GM12865 (cell line): ENCODE data around the gene RAB20.

ENCODE experiments used
- DNase-seq: peaks from one replicate; pipeline ENCODE4 v3.0.0; 2010; ENCODE audit warnings: low read depth
- H3K4me3 ChIP-seq: 2 replicates; pipeline ENCODE4 v1.5.1; 2011; ENCODE audit warnings: mild to moderate bottlenecking, low read depth, low read length, control low read depth
- TF ChIP-seq, protein P1 (sequence below): IDR thresholded peaks from 2 replicates; pipeline ENCODE4 v1.5.1; 2011; ENCODE audit warnings: low read length, control low read depth, low read depth, inconsistent platforms; ENCODE audit not compliant: insufficient read depth; ENCODE audit errors: missing control alignments

The RAB20 gene

DNA sequence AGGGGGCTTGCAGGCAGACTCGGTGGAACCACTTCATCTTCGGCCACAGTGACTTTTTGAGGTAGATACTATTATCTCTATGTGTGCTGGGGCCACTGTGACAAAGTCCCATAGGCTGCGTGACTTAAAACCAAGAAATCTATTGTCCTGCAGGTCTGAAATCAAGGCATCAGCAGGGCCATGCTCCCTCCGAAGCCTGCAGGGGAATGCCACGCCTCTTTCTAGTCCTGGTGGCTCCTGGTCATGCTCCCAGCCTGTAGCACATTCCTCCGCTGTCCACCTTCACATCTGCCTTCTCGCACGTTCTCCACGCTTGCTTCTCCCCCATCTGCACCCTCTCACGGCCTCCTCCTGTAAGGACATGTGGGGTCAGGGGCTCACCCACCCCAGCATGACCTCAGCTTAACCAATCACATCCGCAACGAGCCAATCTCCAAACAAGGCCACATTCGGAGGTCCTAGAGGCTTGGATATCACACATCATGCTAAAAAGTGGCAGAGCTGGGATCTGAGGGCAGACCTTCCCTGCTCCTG is 21.0 kb upstream of the RAB20 start:
- TF ChIP-seq, protein P1, sequence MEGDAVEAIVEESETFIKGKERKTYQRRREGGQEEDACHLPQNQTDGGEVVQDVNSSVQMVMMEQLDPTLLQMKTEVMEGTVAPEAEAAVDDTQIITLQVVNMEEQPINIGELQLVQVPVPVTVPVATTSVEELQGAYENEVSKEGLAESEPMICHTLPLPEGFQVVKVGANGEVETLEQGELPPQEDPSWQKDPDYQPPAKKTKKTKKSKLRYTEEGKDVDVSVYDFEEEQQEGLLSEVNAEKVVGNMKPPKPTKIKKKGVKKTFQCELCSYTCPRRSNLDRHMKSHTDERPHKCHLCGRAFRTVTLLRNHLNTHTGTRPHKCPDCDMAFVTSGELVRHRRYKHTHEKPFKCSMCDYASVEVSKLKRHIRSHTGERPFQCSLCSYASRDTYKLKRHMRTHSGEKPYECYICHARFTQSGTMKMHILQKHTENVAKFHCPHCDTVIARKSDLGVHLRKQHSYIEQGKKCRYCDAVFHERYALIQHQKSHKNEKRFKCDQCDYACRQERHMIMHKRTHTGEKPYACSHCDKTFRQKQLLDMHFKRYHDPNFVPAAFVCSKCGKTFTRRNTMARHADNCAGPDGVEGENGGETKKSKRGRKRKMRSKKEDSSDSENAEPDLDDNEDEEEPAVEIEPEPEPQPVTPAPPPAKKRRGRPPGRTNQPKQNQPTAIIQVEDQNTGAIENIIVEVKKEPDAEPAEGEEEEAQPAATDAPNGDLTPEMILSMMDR = no peak
- H3K4me3 ChIP-seq = no peak overlapping the region
- DNase-seq = no peak

DNA sequence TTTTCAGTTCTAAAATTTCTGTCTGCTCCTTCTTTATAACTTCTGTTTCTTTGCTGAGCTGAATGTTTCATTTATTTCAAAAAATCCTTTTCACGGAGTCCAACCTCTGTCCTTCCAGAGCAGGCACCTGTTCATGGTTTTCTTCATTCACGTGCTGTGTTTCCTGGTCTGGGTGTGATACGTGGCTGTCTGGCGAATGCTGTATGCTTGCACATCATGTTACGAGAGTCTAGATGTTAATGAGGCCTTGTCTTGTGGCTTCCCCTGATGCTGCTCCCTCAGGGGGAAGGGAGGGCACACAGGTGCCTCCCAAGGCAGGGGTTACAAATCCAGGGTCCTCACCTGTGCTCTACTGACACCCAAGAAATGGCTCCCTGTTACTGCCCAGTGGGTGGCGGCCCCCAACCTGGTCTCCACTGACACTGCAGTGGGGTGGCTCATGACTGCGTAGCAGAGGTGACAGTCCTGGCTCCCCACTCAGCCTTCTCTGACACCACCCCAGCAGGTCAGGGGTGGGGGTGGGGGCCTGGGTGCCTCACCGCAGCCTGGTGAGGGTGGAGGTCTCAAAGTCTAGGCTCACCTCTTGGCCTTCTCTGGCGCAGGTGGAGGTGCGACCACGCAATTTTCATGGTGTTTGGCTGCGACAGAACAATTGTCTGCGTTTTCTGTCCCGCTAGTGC is 20.1 kb upstream of the RAB20 start:
- no peak overlapping the region for H3K4me3 ChIP-seq
- TF ChIP-seq, protein P1 = no peak
- DNase-seq = no peak

DNA sequence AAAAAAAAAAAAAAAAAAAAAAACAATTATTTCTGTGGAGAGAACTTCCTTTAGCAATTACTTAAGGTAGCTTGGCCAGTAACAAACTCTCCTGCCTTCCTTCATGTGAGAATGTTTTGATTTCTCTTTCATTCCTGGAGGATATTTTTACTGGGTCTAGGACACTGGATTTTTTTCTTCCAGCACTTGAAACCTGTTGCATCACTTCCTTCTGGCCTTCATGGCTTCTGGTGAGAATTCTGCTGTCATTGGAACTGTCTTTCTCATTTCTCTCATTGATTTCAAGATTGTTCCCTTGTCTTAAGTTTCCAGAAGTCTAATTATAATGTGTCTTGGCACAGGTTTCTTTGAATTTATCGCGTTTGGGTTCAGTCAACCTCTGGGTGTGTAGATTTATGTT is 19.3 kb upstream of the RAB20 start:
- TF ChIP-seq, protein P1 = no peak
- no peak for DNase-seq
- H3K4me3 ChIP-seq = no peak overlapping the region

DNA sequence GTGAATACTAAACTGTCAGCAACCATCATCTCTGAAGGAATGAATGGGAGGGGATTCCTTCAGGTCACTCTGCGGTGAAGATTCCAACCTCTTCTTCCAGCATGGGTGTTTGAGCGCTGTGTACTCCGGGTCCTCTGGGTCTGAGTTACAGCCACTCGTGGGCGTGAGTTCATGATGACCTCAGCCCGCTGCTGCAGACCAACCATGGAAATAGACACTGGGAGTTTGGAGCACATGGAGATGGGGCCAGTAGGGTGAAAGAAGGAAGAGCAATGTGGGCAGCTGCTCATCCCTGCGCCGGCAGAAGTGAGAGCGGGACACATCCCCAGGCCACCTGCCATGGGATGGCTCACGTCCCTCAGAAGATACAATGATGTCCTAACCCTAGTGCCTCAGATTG is 16.8 kb upstream of the RAB20 start:
- no peak overlapping the region for H3K4me3 ChIP-seq
- TF ChIP-seq, protein P1 = no peak
- no peak for DNase-seq

DNA sequence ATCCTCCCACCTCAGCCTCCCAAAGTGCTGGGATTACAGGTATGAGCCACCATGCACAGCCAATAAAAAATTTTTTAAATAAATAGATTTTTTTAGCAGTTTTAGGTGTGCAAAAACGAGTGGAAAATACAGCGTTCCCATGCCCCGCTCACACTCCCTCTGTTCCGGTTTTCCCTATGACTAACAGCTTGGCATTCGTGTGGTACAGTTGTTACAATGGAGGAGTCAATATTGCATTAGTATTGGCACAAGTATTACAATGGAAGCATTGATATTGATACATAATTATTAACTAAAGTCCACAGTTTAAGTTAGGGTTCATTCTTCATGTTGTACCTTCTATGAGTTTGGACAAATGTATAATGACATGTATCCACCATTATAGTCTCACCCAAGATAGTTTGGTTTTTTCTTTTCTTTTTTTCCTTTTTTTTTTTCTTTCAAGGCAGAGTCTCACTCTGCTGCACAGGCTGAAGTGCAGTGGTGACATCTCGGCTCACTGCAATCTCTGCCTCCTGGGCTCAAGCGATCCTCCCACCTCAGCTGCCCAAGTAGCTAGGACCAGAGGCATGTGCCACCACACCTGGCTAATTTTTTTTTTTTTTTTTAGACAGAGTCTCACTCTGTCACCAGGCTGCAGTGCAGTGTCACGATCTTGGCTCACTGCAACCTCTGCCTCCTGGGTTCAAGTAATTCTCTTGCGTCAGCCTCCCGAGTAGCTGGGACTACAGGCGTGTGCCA is 15.4 kb upstream of the RAB20 start:
- H3K4me3 ChIP-seq = no peak overlapping the region
- TF ChIP-seq, protein P1 = no peak
- DNase-seq = no peak

DNA sequence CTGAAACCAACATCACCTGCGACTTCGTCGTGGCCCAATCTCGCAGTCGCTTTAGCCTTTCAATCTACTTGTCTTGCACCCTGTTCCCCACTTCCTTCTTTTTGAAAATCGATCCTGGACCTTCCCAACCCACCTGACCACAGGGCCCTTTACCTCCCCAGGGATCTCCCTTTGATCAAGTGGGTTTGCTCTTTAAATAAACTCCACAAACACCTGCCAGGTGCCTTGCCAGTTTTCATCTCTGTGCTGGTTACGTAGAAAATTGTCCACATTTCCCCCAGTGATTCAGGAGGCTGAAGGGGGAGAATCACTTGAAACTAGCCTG is 14.5 kb upstream of the RAB20 start:
- TF ChIP-seq, protein P1 = no peak
- DNase-seq = no peak
- H3K4me3 ChIP-seq = no peak overlapping the region
